ENCODE data around the gene ARHGEF37. TPM values are rescaled to one million over a fixed set of nuclear protein-coding genes. Genes with fewer than 3 reads are reported as not detected.

The ARHGEF37 gene
- total and polyA plus RNA-seq, 9 of the 15 experiments (the other 6 are each of a cell fraction or from before 2014, with no cell fraction given): 0.01 to 0.27 (median 0.05) TPM

- no peak for TF ChIP-seq PCBP2 (IDR thresholded peaks at IDR 0.05; ENCODE audit: low read depth, low read length, poor library complexity, severe bottlenecking)
- no peak for TF ChIP-seq ZKSCAN8 (CRISPR knock-in tag; IDR thresholded peaks at IDR 0.05)
- TF ChIP-seq NONO (IDR thresholded peaks at IDR 0.05; ENCODE audit: low read depth in 2 of 2, low read length in 1 of 2): no peak
- no peak for TF ChIP-seq POLR3A (IDR thresholded peaks at IDR 0.05; ENCODE audit: borderline replicate concordance, extremely low read depth, insufficient read depth, insufficient read length)
- TF ChIP-seq MNT (conservative IDR thresholded peaks at IDR 0.05): peak; percentile 50 to 72; a peak in 3 of 4 replicates
- no peak for TF ChIP-seq FOXA1 (IDR thresholded peaks at IDR 0.05; ENCODE audit: borderline replicate concordance)
- no peak for TF ChIP-seq ZNF77 (CRISPR knock-in tag; IDR thresholded peaks at IDR 0.05)
- no peak for TF ChIP-seq GTF2F1 (IDR thresholded peaks at IDR 0.05; ENCODE audit: low read depth, low read length)
- TF ChIP-seq TAF7 (tag; IDR thresholded peaks at IDR 0.05): no peak; the same call in 1 of the 2 replicates
- no peak for TF ChIP-seq FIP1L1 (IDR thresholded peaks at IDR 0.05; ENCODE audit: low read depth, low read length, poor library complexity, severe bottlenecking)
- no peak for TF ChIP-seq GTF2E2 (tag; IDR thresholded peaks at IDR 0.05)
- no peak for TF ChIP-seq ZNF655 (CRISPR knock-in tag; IDR thresholded peaks at IDR 0.05)
- no peak for TF ChIP-seq PKNOX1 (IDR thresholded peaks at IDR 0.05)
- TF ChIP-seq ZFX (CRISPR knock-in tag; IDR thresholded peaks at IDR 0.05): no peak
- TF ChIP-seq DIDO1 (tag; IDR thresholded peaks at IDR 0.05; ENCODE audit: low read depth): no peak
- TF ChIP-seq ZNF277 (CRISPR knock-in tag; IDR thresholded peaks at IDR 0.05; ENCODE audit: borderline replicate concordance): no peak
- TF ChIP-seq CBX3 (IDR thresholded peaks at IDR 0.05; ENCODE audit: borderline replicate concordance in 1 of 2, low read length in 2 of 2): peak in 1 of 2 experiments; percentile 20; a peak in 1 of 3 replicates
- no peak for TF ChIP-seq KHSRP (IDR thresholded peaks at IDR 0.05)
- no peak for TF ChIP-seq RBBP5 (IDR thresholded peaks at IDR 0.05; ENCODE audit: borderline replicate concordance, insufficient read depth, low read length, poor library complexity, severe bottlenecking)
- no peak for TF ChIP-seq ESRRB (CRISPR knock-in tag; IDR thresholded peaks at IDR 0.05; ENCODE audit: borderline replicate concordance)
- TF ChIP-seq SNRNP70 (optimal IDR thresholded peaks at IDR 0.05; ENCODE audit: low read depth, low read length): no peak
- no peak for TF ChIP-seq ZBTB17 (CRISPR knock-in tag; IDR thresholded peaks at IDR 0.05)
- peak; percentile 76 for TF ChIP-seq NCOR1 (IDR thresholded peaks at IDR 0.05)
Measured at GRCh38 chr5:149632311-149633251, 51.3 kb downstream of the ARHGEF37 start (continued).

All from K562 (cell line).